Measurements from ENCODE around the gene PRKN. TPM values are rescaled to one million over a fixed set of nuclear protein-coding genes. Genes with fewer than 3 reads are reported as not detected.

PRKN gene
- total and polyA plus RNA-seq, 8 donors, result 0.82 to 7.2 (median 2.9) TPM

DNA sequence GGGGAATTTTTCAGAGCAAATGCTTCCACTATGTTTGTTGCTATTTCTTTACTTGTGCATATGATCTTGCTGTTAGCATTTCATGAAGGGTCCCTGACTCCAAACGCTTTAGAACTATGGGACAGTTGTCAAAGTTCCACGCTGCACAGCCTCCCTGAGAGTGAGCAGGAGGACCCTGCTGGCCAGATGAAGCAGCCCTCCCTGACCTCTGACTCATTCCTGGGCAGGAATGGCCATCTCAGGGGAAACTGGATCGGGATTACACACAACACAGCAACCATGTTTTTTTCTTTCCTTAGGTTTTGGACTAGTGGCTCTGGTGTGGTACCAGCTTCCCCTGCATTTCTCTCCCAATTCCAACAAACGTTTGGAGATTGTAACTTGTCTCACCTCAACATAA, 742.9 kb downstream of the PRKN start:
- TF ChIP-seq, protein P1, sequence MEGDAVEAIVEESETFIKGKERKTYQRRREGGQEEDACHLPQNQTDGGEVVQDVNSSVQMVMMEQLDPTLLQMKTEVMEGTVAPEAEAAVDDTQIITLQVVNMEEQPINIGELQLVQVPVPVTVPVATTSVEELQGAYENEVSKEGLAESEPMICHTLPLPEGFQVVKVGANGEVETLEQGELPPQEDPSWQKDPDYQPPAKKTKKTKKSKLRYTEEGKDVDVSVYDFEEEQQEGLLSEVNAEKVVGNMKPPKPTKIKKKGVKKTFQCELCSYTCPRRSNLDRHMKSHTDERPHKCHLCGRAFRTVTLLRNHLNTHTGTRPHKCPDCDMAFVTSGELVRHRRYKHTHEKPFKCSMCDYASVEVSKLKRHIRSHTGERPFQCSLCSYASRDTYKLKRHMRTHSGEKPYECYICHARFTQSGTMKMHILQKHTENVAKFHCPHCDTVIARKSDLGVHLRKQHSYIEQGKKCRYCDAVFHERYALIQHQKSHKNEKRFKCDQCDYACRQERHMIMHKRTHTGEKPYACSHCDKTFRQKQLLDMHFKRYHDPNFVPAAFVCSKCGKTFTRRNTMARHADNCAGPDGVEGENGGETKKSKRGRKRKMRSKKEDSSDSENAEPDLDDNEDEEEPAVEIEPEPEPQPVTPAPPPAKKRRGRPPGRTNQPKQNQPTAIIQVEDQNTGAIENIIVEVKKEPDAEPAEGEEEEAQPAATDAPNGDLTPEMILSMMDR (IDR thresholded peaks at IDR 0.05), result no peak
- FAIRE-seq (no peak), DNase-seq (no peak), ATAC-seq (no peak)
- no peaks in the 10 kb centered on the region for H3K4me1 ChIP-seq
- H3K36me3 ChIP-seq, result no peaks in the 10 kb centered on the region
- intact Hi-C loops (cut with DNase I), result no loop called here
- no peaks in the 10 kb centered on the region for H3K27me3 ChIP-seq
- no peaks in the 10 kb centered on the region for H3K9me3 ChIP-seq
- WGBS, 2 donors, result 73 to 76% methylated on average over 4 of the region's 4 CpGs
- H3K27ac ChIP-seq, result no peak overlapping the region
- H3K4me3 ChIP-seq, result no peak overlapping the region

DNA sequence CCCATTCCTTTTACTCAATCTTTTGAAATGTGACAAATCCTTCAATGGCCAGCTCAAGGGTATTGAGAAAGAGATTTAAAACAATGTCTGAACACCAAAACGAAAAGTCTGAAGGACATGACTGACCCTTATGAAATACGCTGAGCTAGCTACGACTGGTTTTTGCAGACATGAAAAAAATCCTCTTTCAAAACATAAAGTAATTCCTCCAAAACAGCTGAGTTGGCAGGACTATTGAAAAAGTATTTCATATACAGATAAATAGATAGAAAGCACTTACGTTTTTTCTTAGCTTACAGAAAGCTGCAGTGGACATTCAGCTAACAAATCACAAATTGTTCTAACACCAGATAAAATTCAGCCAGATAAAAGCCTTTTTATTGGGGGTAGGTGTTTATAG, 751.0 kb downstream of the PRKN start:
- ATAC-seq (no peak), DNase-seq (no peak), FAIRE-seq (no peak)
- TF ChIP-seq, protein P1 (IDR thresholded peaks at IDR 0.05), result no peak
- Histone ChIP-seq H3K4me1 (no peaks in the 10 kb centered on the region), H3K4me3 (no peak overlapping the region), H3K27me3 (no peaks in the 10 kb centered on the region), H3K36me3 (no peaks in the 10 kb centered on the region), H3K27ac (no peak overlapping the region), H3K9me3 (no peaks in the 10 kb centered on the region)
- intact Hi-C loops (cut with DNase I), result no loop called here
- 87 to 89% methylated on average over 4 of the region's 4 CpGs for WGBS, 2 donors

DNA sequence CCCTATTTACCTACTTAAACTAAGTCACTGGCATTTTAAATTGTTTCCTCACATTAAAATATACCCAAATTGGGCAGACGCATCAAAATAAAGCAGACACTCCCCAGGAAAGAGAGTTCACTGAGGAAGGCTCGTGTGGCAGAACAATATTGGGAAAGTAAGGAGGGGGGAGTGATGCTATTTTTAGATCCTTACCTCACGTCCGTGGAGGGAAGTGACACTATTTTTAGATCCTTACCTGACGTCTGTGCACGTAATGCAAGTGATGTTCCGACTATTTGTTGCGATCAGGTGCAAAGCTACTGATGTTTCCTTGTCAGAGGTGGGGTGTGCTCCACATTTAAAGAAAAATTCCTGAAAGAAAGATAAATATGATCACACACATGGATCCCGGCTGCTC, 754.5 kb downstream of the PRKN start:
- FAIRE-seq (no peak), ATAC-seq (no peak), DNase-seq (no peak)
- no peaks in the 10 kb centered on the region for H3K27me3 ChIP-seq
- intact Hi-C loops (cut with DNase I), result no loop called here
- 69 to 71% methylated on average over 9 of the region's 9 CpGs for WGBS, 2 donors
- no peaks in the 10 kb centered on the region for H3K4me1 ChIP-seq
- no peak overlapping the region for H3K27ac ChIP-seq
- no peak overlapping the region for H3K4me3 ChIP-seq
- H3K9me3 ChIP-seq, result no peaks in the 10 kb centered on the region
- H3K36me3 ChIP-seq, result no peaks in the 10 kb centered on the region
- TF ChIP-seq, protein P1 (IDR thresholded peaks at IDR 0.05), result no peak

DNA sequence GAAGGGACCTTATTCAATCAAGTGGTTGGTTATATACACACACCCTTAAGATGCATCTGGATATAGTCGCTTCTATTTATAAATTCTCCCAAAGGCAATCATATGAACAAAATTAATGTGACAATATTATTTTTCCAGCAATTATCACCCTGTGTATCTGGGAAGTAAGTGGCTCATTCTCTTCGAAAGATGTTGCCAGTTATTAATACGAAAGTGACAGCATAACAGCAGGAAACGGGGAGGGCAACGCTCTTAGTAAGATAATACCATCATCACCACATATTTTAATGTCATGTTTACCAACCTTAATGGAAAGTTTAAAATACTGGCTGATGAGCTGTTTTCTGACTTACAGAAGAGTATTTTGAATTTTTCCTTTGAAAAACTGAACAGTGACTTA, 756.5 kb downstream of the PRKN start:
- no peak overlapping the region for H3K27ac ChIP-seq
- no peaks in the 10 kb centered on the region for H3K36me3 ChIP-seq
- H3K4me3 ChIP-seq, result no peak overlapping the region
- no peak for FAIRE-seq
- intact Hi-C loops (cut with DNase I), result no loop called here
- no peak for ATAC-seq
- no peak for DNase-seq
- H3K27me3 ChIP-seq, result no peaks in the 10 kb centered on the region
- TF ChIP-seq, protein P1 (IDR thresholded peaks at IDR 0.05), result no peak
- H3K4me1 ChIP-seq, result no peaks in the 10 kb centered on the region
- WGBS, 2 donors, result 79 to 85% methylated on average over 5 of the region's 5 CpGs
- no peaks in the 10 kb centered on the region for H3K9me3 ChIP-seq

DNA sequence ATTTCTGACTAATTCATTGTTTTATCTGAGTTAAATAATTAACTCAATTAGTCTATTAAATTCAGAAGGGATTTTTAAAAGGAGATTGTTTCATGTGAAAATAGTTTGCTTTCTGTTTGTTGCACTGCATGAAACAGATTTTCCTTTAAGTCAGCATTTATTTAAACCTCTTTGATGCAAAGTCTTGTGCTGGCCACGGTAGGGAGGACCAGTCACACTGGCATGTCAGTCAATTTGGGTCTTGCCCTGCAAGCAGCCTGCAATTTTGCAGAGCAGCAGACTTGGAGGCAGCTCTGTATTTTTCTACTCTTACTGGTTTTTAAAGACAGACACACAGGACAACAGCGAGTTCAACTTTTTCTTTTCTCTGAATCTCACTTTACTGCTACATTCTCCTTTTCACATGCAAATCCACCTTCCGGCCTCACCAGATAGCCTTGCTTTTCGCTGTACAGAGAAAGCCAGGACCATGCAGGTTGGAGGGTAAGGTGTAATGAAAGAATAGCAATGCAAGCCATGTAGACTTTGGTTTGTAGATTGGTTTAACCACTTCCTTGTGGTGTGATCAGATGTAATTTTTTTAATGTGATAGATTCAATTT, 763.8 kb downstream of the PRKN start:
- TF ChIP-seq, protein P1 (IDR thresholded peaks at IDR 0.05), result no peak
- FAIRE-seq (no peak), ATAC-seq (no peak)

More for the DNA sequence above, 763.8 kb downstream of the PRKN start:
- H3K36me3 ChIP-seq, result no peaks in the 10 kb centered on the region
- H3K4me1 ChIP-seq, result no peaks in the 10 kb centered on the region
- intact Hi-C loops (cut with DNase I), result no loop called here
- no peak overlapping the region for H3K4me3 ChIP-seq
- 78 to 83% methylated on average over 4 of the region's 4 CpGs for whole genome bisulfite sequencing, 2 donors
- H3K9me3 ChIP-seq, result no peaks in the 10 kb centered on the region
- H3K27me3 ChIP-seq, result no peaks in the 10 kb centered on the region
- no peak for DNase-seq
- no peak overlapping the region for H3K27ac ChIP-seq

Data from pancreas (tissue), 10 donors.